Hepatocyte (in vitro differentiated cells): ENCODE measurements around the gene CYP2C19.

Source experiments
- CTCF ChIP-seq: fragments of 200-600 bp; sonication (generic); IDR thresholded peaks from 2 replicates; pipeline ENCODE4 v1.5.1; 2016; ENCODE audit warnings: antibody characterized with exemption, mild to moderate bottlenecking; ENCODE audit not compliant: poor library complexity
- EZH2 ChIP-seq: fragments of 200-600 bp; sonication (generic); IDR thresholded peaks from 2 replicates; pipeline ENCODE4 v1.6.1; 2016; ENCODE audit warnings: antibody characterized with exemption, mild to moderate bottlenecking, borderline replicate concordance

- TF ChIP-seq CTCF (no peak), EZH2 (no peak)
Observed at GRCh38 chr10:94858005-94858404, 95.5 kb downstream of the CYP2C19 start.
